ENCODE measurements around the gene GADD45B. TPM values are rescaled to one million over a fixed set of nuclear protein-coding genes. Genes with fewer than 3 reads are reported as not detected.
"Not testable (repeated sequence)": the region's sequence is repeated elsewhere in the genome, so short reads cannot be mapped to it uniquely, and the experiment has no call there.

GADD45B gene
- total RNA-seq, 1 donor from 2014 or later = 114 TPM

DNA sequence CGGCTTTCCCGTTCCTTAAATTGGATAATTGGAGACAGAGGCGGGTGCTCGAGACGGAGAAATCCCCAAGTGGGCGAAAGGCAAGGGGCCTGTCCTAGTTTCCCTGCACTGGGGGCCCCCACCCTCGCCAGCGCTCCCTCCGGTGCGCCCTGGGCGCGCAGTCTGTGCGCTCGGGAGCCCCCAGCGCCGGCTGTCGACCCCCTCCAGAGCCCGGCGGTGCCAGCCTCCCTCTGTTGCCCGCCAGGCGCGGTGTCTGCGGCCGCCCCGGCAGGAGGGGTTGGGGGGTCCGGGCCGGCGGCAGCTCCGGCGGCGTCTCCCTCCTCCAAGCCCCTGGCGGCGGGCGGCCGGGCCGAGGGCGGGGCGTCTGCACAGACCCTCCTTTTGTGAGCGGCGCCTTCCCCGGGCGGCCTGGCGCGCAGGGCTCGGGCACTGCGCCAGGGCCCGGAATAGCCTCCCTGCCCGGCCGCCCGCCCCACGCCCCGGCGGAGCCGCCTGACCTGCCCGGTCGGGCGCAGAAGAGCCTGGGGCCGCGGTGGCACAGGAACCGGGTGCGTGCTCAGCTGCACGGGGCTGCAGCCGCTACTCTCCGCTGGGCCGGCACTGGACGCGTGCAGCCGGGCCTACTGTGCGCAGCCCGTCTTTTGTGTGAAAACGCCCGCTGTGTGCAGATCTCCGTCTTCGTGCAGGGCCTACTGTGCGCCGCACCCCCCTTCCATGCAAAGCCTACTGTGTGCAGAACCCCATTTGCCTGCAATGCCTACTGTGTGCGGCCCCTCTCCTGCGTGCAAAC lies 13.2 kb downstream of the GADD45B start:
- DNase-seq = peak; percentile 67

DNA sequence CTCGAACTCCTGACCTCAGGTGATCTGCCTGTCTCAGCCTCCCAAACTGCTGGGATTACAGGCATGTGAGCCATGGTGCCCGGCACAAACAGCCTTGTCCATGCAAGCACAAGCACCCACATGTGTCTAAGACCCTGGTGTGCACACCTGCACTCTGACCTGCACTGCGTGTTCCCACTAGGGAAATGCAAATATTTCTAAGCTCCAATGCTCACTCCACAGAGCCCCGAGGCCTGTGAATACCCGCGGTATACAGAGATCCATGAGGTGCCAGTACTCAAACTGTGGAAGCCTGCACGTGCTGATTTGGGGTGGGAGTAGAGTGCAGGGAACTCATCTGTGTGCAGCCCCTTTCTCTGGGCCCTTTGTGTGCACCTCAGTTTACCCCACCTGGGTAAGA lies 14.7 kb downstream of the GADD45B start:
- no peak for DNase-seq

DNA sequence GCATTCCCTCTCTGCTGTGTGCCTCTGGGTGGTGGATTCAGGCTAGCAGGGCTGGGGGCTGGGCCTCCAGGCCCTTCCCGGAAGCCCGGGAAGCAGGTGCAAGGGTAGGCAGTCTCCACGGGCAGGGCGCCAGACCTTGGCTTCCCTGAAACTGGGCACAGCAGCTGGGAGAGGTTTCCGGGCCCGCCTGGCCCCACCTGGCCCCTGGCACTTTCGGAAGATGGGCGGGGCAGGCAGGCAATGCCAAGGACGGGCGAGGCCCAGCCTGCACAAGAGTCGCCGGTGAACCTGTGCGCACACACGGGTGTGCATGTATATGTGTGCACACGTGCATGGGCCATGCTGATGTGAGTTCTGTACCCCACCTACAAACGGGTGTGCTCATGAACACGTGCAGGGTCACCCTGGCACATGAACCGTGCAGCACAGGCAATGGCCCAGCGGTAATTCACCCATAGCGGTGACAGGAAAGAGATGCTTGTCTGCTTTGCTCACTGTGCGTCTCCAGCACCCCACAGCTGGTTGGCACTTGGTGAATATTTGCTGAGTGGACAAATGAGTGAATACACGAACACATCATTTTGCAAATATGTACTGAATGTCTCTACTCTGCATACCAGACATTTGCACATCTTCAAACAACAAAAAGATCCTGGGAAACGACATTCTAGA lies 15.3 kb downstream of the GADD45B start:
- DNase-seq = peak; percentile 73

DNA sequence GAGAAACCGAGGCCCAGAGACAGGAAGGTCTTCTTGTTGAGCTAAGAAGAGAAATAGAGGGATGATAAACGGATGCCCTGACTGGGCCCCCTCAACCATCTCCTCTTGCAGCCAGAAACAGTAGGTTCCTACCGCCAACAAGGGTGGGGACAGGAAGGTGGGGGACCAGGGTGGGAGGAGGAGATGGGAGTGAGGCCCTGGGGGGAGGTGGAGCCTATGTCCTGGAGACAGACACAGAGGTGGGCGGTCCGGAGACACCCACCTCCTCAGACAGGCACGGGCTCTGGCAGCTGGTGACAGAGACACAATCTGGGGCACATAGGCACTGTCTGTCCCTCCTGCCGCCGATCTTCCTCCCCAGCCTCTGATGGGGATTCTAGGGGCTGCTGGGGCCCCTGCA lies 16.9 kb downstream of the GADD45B start:
- DNase-seq = no peak

DNA sequence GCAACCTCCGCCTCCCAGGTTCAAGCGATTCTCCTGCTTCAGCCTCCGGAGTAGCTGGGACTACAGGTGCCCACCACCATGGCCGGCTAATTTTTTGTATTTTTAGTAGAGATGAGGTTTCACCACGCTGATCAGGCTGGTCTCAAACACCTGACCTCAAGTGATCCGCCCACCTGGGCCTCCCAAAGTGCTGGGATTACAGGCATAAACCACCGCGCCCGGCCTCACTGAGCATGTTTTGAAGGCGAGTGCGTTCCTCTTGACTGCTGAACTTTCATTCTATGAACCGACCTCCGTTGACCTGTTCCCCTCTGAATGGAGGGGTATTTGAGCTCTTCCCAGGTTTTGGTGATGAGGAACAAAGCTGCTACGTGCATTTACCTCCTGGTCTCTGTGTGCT lies 17.5 kb downstream of the GADD45B start:
- not testable (repeated sequence) for DNase-seq

DNA sequence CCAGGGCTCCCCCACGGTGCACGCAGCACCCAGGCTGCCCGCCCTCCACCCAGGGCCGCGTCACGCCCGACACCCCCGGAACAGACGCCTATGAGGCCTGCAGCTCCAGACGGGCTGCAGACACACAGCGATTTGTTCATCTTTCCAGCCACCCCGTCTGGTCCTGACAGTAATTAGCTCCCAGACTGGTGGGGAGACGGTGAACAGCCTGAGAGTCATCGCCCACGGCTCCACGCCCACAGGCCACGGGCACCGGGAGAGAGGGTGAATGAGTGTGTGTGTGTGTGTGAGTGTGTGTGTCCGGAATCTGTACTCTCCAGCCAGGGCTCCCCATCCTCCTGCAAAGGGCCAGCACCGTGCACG lies 18.1 kb downstream of the GADD45B start:
- DNase-seq = no peak

DNA sequence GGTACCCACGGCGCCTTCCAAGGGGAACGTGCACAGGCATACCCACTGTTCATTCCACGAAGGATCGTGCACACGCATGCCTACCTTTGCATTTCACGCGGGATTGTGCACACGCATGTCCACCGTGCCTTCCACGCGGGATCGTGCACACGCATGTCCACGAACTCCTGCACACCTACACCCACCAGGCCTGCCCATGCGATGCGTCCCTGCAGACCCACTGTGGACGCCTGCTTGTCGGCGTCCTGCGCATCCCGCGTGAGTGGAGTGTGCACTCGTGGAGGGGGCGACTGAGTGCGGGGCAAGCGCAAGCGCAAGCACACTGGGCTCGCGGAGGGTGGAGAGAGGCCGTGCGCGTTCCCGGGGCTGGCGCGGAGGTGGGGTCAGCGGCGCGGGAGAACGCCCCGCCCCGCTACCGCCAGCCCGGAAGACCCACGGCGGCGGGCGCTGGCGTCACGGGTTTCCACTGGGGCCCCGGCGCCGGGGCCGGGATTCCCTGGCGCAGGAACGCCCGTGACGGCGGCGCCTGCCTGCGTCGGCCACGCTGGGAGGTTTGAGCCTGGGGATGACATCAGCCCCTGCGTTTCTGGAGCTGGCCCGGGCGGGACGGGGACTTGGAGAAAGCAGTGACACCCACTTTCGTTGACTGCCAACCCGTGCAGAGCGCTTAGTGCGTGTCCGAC lies 18.7 kb downstream of the GADD45B start:
- DNase-seq = peak; percentile 73

DNA sequence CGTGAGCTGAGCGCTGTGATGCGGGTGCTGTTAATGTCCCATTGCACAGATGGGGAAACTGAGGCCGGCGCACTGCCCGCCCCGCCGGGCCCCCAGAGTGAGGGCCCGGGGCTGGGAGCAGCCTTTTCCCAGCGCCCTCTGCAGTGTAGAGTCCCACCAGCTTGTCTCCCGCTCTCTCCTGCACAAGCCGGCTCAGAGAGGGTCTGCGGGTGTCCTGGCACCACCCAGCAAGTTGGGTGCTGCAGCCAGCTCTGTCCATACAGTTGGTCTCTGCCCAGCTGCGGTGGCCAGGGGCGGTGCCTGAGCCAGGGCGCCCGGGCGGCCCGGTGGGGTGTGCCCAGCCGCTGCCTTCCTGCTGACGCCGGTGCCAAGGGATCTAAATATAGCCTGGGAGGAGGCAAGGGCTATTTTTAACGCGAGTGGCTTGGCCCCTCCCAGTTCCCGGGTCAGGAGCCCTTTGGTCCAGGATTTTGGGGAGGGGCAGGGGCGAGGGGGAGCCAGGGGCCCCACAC lies 19.3 kb downstream of the GADD45B start:
- peak; percentile 64 for DNase-seq

DNA sequence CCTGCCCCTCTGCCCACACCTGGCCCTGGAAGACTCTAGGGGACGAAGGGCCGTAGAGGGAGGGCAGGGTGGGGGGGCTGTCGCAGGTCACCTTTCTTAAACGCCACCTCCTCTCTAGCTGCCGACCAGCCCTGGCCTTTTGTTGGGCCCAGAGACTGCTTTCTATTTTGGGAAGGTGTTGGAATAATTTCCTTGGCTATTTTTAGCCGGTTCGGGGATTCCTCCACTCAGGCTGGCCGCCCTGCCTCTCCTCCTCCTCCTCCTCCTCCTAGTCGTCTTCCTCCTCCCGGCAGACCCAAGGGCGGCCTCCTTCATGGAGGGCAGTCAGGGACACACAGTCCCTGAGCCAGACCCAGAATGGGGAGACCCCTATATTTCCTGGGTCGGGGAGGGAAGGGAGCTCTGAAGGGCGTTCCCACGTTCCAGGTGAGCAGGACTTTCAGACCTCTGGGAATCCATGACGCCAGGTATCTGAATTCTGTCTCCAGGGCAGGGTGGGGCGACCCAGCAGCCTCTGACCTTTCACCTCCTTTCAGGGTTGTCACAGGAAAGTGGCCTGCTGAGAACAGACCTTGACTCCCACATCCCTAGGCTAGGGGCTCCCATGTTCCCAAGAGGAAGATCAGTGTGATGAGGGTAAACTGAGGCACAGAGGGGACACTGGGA lies 19.9 kb downstream of the GADD45B start:
- DNase-seq = peak; percentile 25

DNA sequence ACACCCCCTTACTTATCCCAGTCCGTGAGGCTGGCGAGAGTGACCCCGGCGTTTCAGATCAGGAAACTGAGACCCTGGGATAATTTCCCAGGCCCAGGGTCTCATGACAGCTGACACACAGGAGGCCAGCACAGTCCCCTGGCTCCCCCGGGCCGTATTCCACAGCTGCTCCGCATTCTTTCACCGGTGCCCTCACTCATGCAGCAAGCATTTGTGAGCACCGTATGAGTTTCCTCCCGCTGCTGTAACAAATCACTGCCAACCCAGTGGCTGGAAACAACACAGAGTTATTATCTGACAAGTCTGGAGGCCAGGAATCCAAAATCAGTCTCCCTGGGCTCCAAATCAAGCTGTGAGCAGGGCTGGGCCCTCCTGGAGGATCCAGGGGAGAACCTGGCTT lies 21.3 kb downstream of the GADD45B start:
- no peak for DNase-seq

DNA sequence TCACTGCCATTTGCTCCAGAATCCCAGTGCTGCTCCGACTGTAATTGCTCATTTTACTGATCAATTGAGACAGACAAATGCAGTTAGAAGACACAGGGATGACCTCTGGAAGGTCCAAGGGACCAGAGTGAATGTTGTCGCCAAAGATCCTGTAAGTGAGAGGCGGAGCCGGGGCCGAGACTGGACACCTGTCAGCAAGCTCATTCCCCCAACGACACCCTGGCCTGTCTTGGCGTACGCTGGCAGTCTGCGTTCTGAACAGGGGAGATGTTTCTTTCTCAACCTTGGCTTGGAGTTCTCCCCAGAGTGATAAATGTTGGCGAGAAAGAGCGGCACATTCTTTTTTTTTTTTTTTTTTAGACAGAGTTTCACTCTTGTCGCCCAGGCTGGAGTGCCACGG lies 24.2 kb downstream of the GADD45B start:
- no peak for DNase-seq

DNA sequence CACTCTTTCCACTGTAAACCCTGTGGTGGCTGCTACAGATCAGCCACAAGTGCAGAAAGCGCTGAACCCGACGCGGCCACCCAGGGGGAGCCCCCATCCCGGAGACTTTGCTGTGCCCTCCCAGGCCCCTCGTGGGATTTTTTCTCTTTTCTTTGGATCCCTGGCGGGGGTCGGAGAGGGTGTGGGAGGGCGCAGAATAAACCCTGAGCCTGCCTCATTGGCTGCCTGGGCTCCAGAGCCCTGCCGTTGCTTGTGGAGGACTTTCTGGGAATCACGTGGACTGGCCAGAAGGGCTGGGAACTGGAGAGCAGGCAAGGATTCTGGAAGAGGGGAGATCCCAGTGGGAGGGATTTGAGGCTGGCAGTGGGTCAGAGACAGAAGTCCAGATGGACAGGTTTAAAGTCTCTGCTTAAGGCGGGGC lies 24.9 kb downstream of the GADD45B start:
- no peak for DNase-seq

DNA sequence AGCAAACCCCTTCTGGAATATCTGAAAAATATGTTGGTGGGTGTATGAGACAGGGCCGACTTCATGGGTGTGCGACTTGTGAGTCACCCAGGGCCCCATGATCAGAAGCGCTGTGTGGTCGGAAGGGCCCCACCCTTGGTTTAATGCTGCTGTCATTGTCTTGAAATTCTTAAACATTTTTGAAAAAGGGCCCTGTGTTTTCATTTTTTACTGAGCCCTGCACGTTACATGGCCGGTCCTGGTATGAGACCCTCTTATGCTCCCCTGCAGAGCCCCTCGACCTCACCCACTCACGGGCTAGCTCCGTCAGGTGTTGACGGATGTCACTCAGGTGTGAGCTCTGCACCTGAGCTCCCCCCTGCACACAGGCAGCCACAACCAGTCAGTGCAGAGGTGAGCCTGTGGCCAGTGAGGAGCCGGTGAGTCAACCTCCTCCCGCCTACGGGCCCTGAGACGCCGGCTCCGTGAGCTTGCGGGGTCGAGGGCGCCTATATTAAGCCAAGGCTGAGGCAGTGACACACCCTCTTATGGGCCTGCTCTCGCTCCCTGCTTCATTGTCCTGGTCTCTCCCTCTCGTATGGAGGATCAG lies 27.7 kb downstream of the GADD45B start:
- DNase-seq = peak; percentile 43

DNA sequence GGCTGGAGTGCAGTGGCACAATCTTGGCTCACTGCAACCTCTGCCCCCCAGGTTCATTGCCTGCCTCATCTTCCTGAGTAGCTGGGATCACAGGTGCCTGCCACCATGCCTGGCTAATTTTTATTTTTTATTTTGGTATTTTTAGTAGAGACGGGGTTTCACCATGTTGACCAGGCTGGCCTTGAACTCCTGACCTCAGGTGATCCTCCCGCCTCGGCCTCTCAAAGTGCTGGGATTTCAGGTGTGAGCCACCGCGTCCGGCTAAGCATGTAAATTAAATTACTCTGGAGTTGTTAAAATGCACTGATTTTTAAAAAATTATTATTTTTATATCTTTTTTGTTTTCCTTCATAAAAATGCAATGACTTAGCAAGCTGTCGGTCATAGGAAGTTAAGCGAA lies 30.7 kb downstream of the GADD45B start:
- DNase-seq = not testable (repeated sequence)

DNA sequence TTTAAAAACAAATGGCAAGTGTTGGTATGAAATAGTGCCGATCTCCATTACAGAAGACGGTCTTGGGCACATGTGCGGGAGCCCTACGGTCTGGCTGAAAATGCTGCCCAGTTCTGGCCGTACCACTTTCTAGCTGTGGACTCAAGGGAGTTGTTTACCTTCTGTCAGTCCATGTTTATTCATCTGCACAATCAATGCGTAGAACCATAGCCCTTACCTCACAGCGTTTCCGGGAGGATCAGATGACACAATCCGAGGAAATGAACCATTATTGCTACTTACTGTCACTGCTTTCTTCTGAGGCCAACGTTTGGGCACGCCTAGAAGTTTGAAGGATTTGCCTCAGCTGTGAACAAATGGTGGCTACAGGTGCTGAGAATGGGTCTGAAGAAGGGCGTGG lies 31.2 kb downstream of the GADD45B start:
- peak; percentile 92 for DNase-seq

DNA sequence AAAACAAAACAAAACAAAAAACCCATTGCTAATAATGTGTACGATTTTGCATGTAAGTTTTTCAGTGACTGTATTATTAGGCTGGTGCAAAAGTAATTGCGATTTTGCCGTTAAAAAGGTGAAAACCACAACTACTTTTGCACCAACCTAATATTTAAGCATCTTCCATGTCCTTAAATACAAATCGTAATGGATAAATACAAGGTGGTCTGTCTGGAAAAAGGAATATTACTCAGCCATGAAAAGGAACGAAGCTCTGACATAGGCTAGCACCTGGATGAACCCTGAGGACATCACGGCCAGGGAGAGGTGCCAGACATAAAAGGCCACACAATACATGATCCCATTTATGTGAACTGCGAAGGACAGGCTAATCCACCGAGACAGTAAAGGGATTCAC lies 33.2 kb downstream of the GADD45B start:
- DNase-seq = no peak

DNA sequence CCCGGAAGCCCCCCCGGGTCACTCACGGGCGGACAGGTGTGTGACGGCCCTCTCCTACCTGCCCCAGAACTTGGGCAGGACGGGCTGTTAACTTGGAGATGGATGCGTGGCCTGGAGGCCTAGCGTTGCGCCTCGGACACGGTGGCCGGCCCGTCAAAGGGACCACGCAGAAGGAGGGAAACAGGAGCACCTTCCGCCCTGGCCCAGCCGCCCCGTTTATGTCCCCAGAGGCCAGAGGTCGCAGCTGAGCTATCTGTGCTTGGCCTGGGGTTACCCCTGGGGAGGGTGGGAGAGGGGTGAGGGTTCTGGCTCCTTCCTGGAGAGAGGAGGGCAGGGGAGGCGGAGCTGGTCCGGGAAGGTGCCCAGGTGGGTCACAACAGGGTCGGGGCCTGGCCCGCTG lies 35.6 kb downstream of the GADD45B start:
- no peak for DNase-seq

DNA sequence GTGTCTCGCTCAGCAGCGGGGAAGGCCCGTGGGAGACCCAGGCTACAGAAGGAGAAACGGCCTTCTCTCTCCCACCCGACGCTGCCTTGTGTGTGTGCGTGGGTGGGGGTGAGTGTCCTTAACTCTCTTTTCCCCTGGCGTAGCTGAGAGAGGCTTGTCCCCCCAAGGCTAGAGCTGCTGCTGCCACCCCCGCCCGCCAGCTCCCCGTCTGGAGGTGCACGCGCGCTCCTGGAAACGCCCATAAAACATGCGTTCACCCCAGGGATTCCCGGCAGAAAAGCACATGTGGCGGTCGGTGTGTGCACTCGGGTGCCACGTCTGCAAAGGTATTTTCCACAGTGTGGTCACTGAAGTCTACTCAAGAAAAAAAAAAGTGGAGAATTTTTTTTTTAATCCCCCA lies 36.1 kb downstream of the GADD45B start:
- DNase-seq = no peak

DNA sequence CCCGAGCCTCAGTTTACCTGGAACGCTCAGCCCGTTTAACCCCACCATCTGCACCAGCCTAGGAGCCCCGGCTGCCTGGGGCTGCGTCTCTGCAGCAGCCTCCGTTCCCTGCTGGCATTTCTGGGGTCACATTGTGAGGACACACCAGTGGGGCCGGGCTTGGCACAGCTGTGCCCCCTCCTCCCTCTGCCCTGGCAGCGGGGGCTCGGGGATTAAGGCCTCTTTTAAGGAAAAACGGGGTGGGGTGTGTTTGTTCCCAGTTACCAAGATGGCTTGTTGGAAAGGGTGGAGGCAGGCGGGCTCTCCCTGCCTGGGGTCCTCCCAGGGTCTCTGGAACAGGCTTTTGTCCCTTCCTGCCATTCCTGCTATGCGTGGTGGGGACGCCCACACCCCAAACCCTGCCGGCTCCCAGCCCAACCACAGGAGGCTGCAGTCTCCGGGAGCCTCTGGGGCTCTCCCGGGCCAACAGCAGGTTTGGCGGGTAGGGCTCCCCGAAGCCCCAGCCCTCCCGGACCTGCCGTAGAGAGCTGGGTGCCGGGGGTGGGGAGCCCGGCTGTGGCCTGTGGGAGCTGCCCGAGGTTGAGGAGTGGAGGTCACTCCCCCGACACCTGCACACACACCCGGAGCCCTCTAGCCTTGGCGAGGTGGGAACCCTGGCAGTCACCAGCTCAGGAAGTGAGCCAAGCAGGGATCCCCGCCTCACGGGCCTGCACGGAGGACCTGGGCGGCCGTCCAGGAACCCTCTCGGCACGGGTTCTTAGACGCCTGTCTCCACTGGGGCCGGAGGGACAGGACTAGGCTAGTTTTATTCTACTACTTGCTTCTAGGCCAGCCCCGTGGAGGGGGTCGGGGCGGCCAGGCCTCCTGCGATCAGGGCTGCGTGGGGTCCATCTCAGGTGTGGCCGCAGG lies 36.9 kb downstream of the GADD45B start:
- DNase-seq = no peak

DNA sequence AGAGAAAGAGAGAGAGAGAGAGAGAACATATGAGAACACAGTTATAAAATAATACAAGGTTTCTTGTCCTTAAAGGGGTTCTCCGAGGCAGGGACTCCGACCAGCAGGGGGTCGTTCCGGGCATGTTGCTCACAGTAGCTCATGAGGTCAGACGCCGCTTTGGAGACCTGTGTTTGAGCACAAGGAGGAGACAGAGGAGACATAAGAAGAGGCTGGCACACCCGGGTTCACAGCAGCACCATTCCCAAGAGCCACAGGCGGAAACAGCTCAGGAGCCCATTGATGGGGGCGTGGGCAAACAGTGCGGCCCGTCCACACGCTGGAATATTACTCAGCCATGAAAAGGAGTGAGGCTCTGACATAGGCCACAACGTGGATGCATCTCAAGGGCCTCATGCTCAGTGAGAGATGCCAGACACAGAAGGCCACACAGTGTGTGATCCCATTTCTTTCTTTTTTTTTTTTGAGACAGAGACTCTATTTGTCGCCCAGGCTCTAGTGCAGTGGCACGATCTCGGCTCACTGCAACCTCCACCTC lies 39.1 kb downstream of the GADD45B start:
- no peak for DNase-seq

DNA sequence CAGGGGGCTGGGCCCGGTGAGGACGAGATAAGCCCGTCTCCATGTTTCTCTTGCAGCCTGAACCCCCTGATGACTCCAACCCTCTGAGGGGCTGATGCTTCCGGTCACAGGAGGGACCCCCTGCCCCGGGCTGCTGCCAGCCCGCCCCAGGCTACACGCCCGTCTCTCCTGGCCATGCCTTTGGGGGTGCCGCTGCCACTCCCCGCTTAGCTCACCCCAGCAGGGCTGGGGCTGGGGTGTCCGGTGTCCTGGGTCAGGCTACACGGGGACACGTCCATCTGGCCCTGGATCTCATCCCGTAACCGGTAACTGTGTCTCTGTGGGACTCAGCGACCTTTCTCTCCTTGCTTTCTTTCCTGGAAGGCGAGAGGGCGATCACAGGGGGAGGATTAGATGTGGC lies 40.8 kb downstream of the GADD45B start:
- no peak for DNase-seq

Measured in dermis blood vessel endothelial cell (primary cell).